ENCODE results near the gene LIPG. TPM values are rescaled to one million over a fixed set of nuclear protein-coding genes. Genes with fewer than 3 reads are reported as not detected.

The LIPG gene
- total and polyA plus RNA-seq, 2 donors: 1.8 to 4.2 TPM

GRCh38 chr18:49630246-49630699 lies 68.4 kb downstream of the LIPG start:
- Histone ChIP-seq H3K9me3 (ENCODE audit: control insufficient read depth in 2 of 2, insufficient read depth in 1 of 2, low read length in 1 of 2) (peaks cover 0 to 4% of the 10 kb centered on the region in 2 donors), H3K4me3 (ENCODE audit: low read length in 2 of 2) (no peak overlapping the region), H3K27me3 (ENCODE audit: control insufficient read depth in 2 of 2, insufficient read depth in 1 of 2, low read length in 1 of 2) (no peaks in the 10 kb centered on the region), H3K4me1 (ENCODE audit: control insufficient read depth in 2 of 2, insufficient read depth in 2 of 2, low read length in 2 of 2) (peaks cover 0 to 13% of the 10 kb centered on the region in 2 donors), H3K27ac (ENCODE audit: low read depth in 1 of 2, low read length in 1 of 2) (no peak overlapping the region), H3K36me3 (ENCODE audit: control insufficient read depth in 2 of 2, insufficient read depth in 2 of 2, low read length in 1 of 2) (no peaks in the 10 kb centered on the region)
- DNase-seq (ENCODE audit: low read depth in 6 of 9, low spot score in 9 of 9): no peak

- Histone ChIP-seq H3K27ac (ENCODE audit: low read depth in 1 of 2, low read length in 1 of 2) (no peak overlapping the region), H3K4me1 (ENCODE audit: control insufficient read depth in 2 of 2, insufficient read depth in 2 of 2, low read length in 2 of 2) (peaks cover 0 to 13% of the 10 kb centered on the region in 2 donors), H3K36me3 (ENCODE audit: control insufficient read depth in 2 of 2, insufficient read depth in 2 of 2, low read length in 1 of 2) (no peaks in the 10 kb centered on the region), H3K9me3 (ENCODE audit: control insufficient read depth in 2 of 2, insufficient read depth in 1 of 2, low read length in 1 of 2) (peaks cover 0 to 4% of the 10 kb centered on the region in 2 donors), H3K27me3 (ENCODE audit: control insufficient read depth in 2 of 2, insufficient read depth in 1 of 2, low read length in 1 of 2) (no peaks in the 10 kb centered on the region), H3K4me3 (ENCODE audit: low read length in 2 of 2) (no peak overlapping the region)
- DNase-seq (ENCODE audit: low read depth in 6 of 9, low spot score in 9 of 9): no peak
- 89% methylated on average over 12 of the region's 12 CpGs for WGBS
Measured at GRCh38 chr18:49631146-49631866, 69.4 kb downstream of the LIPG start.

- H3K27me3 ChIP-seq (ENCODE audit: control insufficient read depth in 2 of 2, insufficient read depth in 1 of 2, low read length in 1 of 2): no peaks in the 10 kb centered on the region
- peak overlapping the region in 1 of 2 donors; percentile 30 for H3K27ac ChIP-seq (ENCODE audit: low read depth in 1 of 2, low read length in 1 of 2)
- 68% methylated on average over 10 of the region's 10 CpGs for WGBS
- H3K9me3 ChIP-seq (ENCODE audit: control insufficient read depth in 2 of 2, insufficient read depth in 1 of 2, low read length in 1 of 2): no peaks in the 10 kb centered on the region
- H3K36me3 ChIP-seq (ENCODE audit: control insufficient read depth in 2 of 2, insufficient read depth in 2 of 2, low read length in 1 of 2): no peaks in the 10 kb centered on the region
- H3K4me1 ChIP-seq (ENCODE audit: control insufficient read depth in 2 of 2, insufficient read depth in 2 of 2, low read length in 2 of 2): peaks cover 0 to 13% of the 10 kb centered on the region in 2 donors
- H3K4me3 ChIP-seq (ENCODE audit: low read length in 2 of 2): no peak overlapping the region
- no peak for DNase-seq (ENCODE audit: low read depth in 6 of 9, low spot score in 9 of 9)
Measured at GRCh38 chr18:49632588-49632987, 70.7 kb downstream of the LIPG start.

- no peak overlapping the region for H3K27ac ChIP-seq (ENCODE audit: low read depth in 1 of 2, low read length in 1 of 2)
- no peaks in the 10 kb centered on the region for H3K27me3 ChIP-seq (ENCODE audit: control insufficient read depth in 2 of 2, insufficient read depth in 1 of 2, low read length in 1 of 2)
- no peak overlapping the region for H3K4me3 ChIP-seq (ENCODE audit: low read length in 2 of 2)
- no peak for DNase-seq (ENCODE audit: low read depth in 6 of 9, low spot score in 9 of 9)
- H3K9me3 ChIP-seq (ENCODE audit: control insufficient read depth in 2 of 2, insufficient read depth in 1 of 2, low read length in 1 of 2): no peaks in the 10 kb centered on the region
- WGBS: 87% methylated on average over 4 of the region's 4 CpGs
- H3K4me1 ChIP-seq (ENCODE audit: control insufficient read depth in 2 of 2, insufficient read depth in 2 of 2, low read length in 2 of 2): no peaks in the 10 kb centered on the region
- H3K36me3 ChIP-seq (ENCODE audit: control insufficient read depth in 2 of 2, insufficient read depth in 2 of 2, low read length in 1 of 2): no peaks in the 10 kb centered on the region
Measured at GRCh38 chr18:49638209-49638785, 76.4 kb downstream of the LIPG start.

GRCh38 chr18:49638891-49639557 lies 77.2 kb downstream of the LIPG start:
- Histone ChIP-seq H3K4me1 (ENCODE audit: control insufficient read depth in 2 of 2, insufficient read depth in 2 of 2, low read length in 2 of 2) (no peaks in the 10 kb centered on the region), H3K27ac (ENCODE audit: low read depth in 1 of 2, low read length in 1 of 2) (no peak overlapping the region), H3K36me3 (ENCODE audit: control insufficient read depth in 2 of 2, insufficient read depth in 2 of 2, low read length in 1 of 2) (no peaks in the 10 kb centered on the region), H3K9me3 (ENCODE audit: control insufficient read depth in 2 of 2, insufficient read depth in 1 of 2, low read length in 1 of 2) (no peaks in the 10 kb centered on the region), H3K4me3 (ENCODE audit: low read length in 2 of 2) (no peak overlapping the region), H3K27me3 (ENCODE audit: control insufficient read depth in 2 of 2, insufficient read depth in 1 of 2, low read length in 1 of 2) (no peaks in the 10 kb centered on the region)
- 97% methylated on average over 8 of the region's 8 CpGs for WGBS
- DNase-seq (ENCODE audit: low read depth in 6 of 9, low spot score in 9 of 9): no peak

GRCh38 chr18:49639643-49640391 lies 78.0 kb downstream of the LIPG start:
- Histone ChIP-seq H3K4me3 (ENCODE audit: low read length in 2 of 2) (no peak overlapping the region), H3K27me3 (ENCODE audit: control insufficient read depth in 2 of 2, insufficient read depth in 1 of 2, low read length in 1 of 2) (no peaks in the 10 kb centered on the region), H3K9me3 (ENCODE audit: control insufficient read depth in 2 of 2, insufficient read depth in 1 of 2, low read length in 1 of 2) (no peaks in the 10 kb centered on the region), H3K36me3 (ENCODE audit: control insufficient read depth in 2 of 2, insufficient read depth in 2 of 2, low read length in 1 of 2) (no peaks in the 10 kb centered on the region), H3K27ac (ENCODE audit: low read depth in 1 of 2, low read length in 1 of 2) (no peak overlapping the region), H3K4me1 (ENCODE audit: control insufficient read depth in 2 of 2, insufficient read depth in 2 of 2, low read length in 2 of 2) (no peaks in the 10 kb centered on the region)
- no peak for DNase-seq (ENCODE audit: low read depth in 6 of 9, low spot score in 9 of 9)
- 86% methylated on average over 13 of the region's 13 CpGs for WGBS

GRCh38 chr18:49640741-49641140 lies 78.9 kb downstream of the LIPG start:
- Histone ChIP-seq H3K4me1 (ENCODE audit: control insufficient read depth in 2 of 2, insufficient read depth in 2 of 2, low read length in 2 of 2) (no peaks in the 10 kb centered on the region), H3K27ac (ENCODE audit: low read depth in 1 of 2, low read length in 1 of 2) (no peak overlapping the region), H3K27me3 (ENCODE audit: control insufficient read depth in 2 of 2, insufficient read depth in 1 of 2, low read length in 1 of 2) (no peaks in the 10 kb centered on the region), H3K4me3 (ENCODE audit: low read length in 2 of 2) (no peak overlapping the region), H3K9me3 (ENCODE audit: control insufficient read depth in 2 of 2, insufficient read depth in 1 of 2, low read length in 1 of 2) (no peaks in the 10 kb centered on the region), H3K36me3 (ENCODE audit: control insufficient read depth in 2 of 2, insufficient read depth in 2 of 2, low read length in 1 of 2) (no peaks in the 10 kb centered on the region)
- 87% methylated on average over 6 of the region's 6 CpGs for WGBS
- no peak for DNase-seq (ENCODE audit: low read depth in 6 of 9, low spot score in 9 of 9)

GRCh38 chr18:49645196-49645595 lies 83.3 kb downstream of the LIPG start:
- no peak for DNase-seq (ENCODE audit: low read depth in 6 of 9, low spot score in 9 of 9)
- Histone ChIP-seq H3K4me3 (ENCODE audit: low read length in 2 of 2) (no peak overlapping the region), H3K36me3 (ENCODE audit: control insufficient read depth in 2 of 2, insufficient read depth in 2 of 2, low read length in 1 of 2) (no peaks in the 10 kb centered on the region), H3K4me1 (ENCODE audit: control insufficient read depth in 2 of 2, insufficient read depth in 2 of 2, low read length in 2 of 2) (no peaks in the 10 kb centered on the region), H3K9me3 (ENCODE audit: control insufficient read depth in 2 of 2, insufficient read depth in 1 of 2, low read length in 1 of 2) (no peaks in the 10 kb centered on the region), H3K27ac (ENCODE audit: low read depth in 1 of 2, low read length in 1 of 2) (no peak overlapping the region), H3K27me3 (ENCODE audit: control insufficient read depth in 2 of 2, insufficient read depth in 1 of 2, low read length in 1 of 2) (no peaks in the 10 kb centered on the region)
- WGBS: 98% methylated on average over 3 of the region's 3 CpGs

Data from thymus (tissue), 11 donors.